GM21619 (cell line): Measurements from ENCODE around the gene AJM1.

Experiments
- ATAC-seq: cut with Tn5 transposase; IDR thresholded peaks from one replicate; pipeline ENCODE4 v1.9.1; 2021; ENCODE audit not compliant: unreplicated experiment

Gene AJM1

GRCh38 chr9:136807281-136808074 lies 34.8 kb upstream of the AJM1 start, which contains the start of gene RABL6:
Gene RABL6, plus strand, starts transcription at chr9:136807948. Its CDS starts 249 bp downstream, at chr9:136808197.
- ATAC-seq: peak; percentile 60

GRCh38 chr9:136808075-136808805 lies 34.0 kb upstream of the AJM1 start:
- ATAC-seq: peak; percentile 30

GRCh38 chr9:136808806-136809158 lies 33.5 kb upstream of the AJM1 start:
- no peak for ATAC-seq

- ATAC-seq: no peak
These were observed 27.4 kb upstream of the AJM1 start for GRCh38 chr9:136814725-136815421.

GRCh38 chr9:136815422-136815782 lies 26.9 kb upstream of the AJM1 start:
- no peak for ATAC-seq

GRCh38 chr9:136820971-136821825 lies 21.1 kb upstream of the AJM1 start:
- ATAC-seq: no peak

GRCh38 chr9:136821826-136822544 lies 20.3 kb upstream of the AJM1 start:
- no peak for ATAC-seq

- no peak for ATAC-seq
These were observed 18.9 kb upstream of the AJM1 start for GRCh38 chr9:136823136-136824046.

GRCh38 chr9:136824496-136825225 lies 17.6 kb upstream of the AJM1 start:
- no peak for ATAC-seq

- ATAC-seq: no peak
These were observed 16.7 kb upstream of the AJM1 start for GRCh38 chr9:136825295-136826187.

- no peak for ATAC-seq
These were observed 16.1 kb upstream of the AJM1 start for GRCh38 chr9:136826188-136826541.

GRCh38 chr9:136826703-136827582 lies 15.3 kb upstream of the AJM1 start:
- no peak for ATAC-seq

GRCh38 chr9:136827794-136828473 lies 14.3 kb upstream of the AJM1 start:
- ATAC-seq: no peak

- ATAC-seq: no peak
These were observed 13.7 kb upstream of the AJM1 start for GRCh38 chr9:136828474-136829140.

- no peak for ATAC-seq
These were observed 12.9 kb upstream of the AJM1 start for GRCh38 chr9:136829412-136829811.
